Measurements from ENCODE around the gene RFC4. TPM values are rescaled to one million over a fixed set of nuclear protein-coding genes. Genes with fewer than 3 reads are reported as not detected.

RFC4 gene
- total RNA-seq, 1 donor from 2014 or later: 105 TPM

GRCh38 chr3:186849374-186849975, 43.2 kb upstream of the RFC4 start:
- Mint-ChIP-seq H3K27me3 (ENCODE audit: low read depth) (peaks cover 19% of the 10 kb centered on the region), H3K4me1 (no peaks in the 10 kb centered on the region), H3K27ac (ENCODE audit: unreplicated experiment) (no peak overlapping the region), H3K36me3 (ENCODE audit: low read depth) (no peaks in the 10 kb centered on the region), H3K9me3 (no peaks in the 10 kb centered on the region), H3K4me3 (no peak overlapping the region)
- peak; percentile 63 for TF ChIP-seq CTCF (conservative IDR thresholded peaks at IDR 0.05)
- no peak for DNase-seq (ENCODE audit: low read depth, low spot score)

GRCh38 chr3:186847437-186847836, 41.2 kb upstream of the RFC4 start:
- H3K36me3 Mint-ChIP-seq (ENCODE audit: low read depth): no peaks in the 10 kb centered on the region
- no peak for TF ChIP-seq CTCF (conservative IDR thresholded peaks at IDR 0.05)
- peaks cover 22% of the 10 kb centered on the region for H3K27me3 Mint-ChIP-seq (ENCODE audit: low read depth)
- no peaks in the 10 kb centered on the region for H3K9me3 Mint-ChIP-seq
- no peak for DNase-seq (ENCODE audit: low read depth, low spot score)
- no peak overlapping the region for H3K4me3 Mint-ChIP-seq
- H3K27ac Mint-ChIP-seq (ENCODE audit: unreplicated experiment): no peak overlapping the region
- no peaks in the 10 kb centered on the region for H3K4me1 Mint-ChIP-seq

GRCh38 chr3:186845756-186846155, 39.5 kb upstream of the RFC4 start:
- H3K9me3 Mint-ChIP-seq: no peaks in the 10 kb centered on the region
- no peak for TF ChIP-seq CTCF (conservative IDR thresholded peaks at IDR 0.05)

GRCh38 chr3:186844908-186845307, 38.6 kb upstream of the RFC4 start:
- Mint-ChIP-seq H3K27ac (ENCODE audit: unreplicated experiment) (peak overlapping the region; percentile 87), H3K9me3 (no peaks in the 10 kb centered on the region), H3K4me3 (no peak overlapping the region), H3K27me3 (ENCODE audit: low read depth) (peaks cover 18% of the 10 kb centered on the region), H3K4me1 (no peaks in the 10 kb centered on the region), H3K36me3 (ENCODE audit: low read depth) (no peaks in the 10 kb centered on the region)
- no peak for DNase-seq (ENCODE audit: low read depth, low spot score)
- no peak for TF ChIP-seq CTCF (conservative IDR thresholded peaks at IDR 0.05)

More at GRCh38 chr3:186845756-186846155, 39.5 kb upstream of the RFC4 start:
- H3K36me3 Mint-ChIP-seq (ENCODE audit: low read depth): no peaks in the 10 kb centered on the region
- H3K4me3 Mint-ChIP-seq: no peak overlapping the region
- H3K27me3 Mint-ChIP-seq (ENCODE audit: low read depth): peaks cover 18% of the 10 kb centered on the region
- no peak overlapping the region for H3K27ac Mint-ChIP-seq (ENCODE audit: unreplicated experiment)
- no peaks in the 10 kb centered on the region for H3K4me1 Mint-ChIP-seq
- DNase-seq (ENCODE audit: low read depth, low spot score): no peak

GRCh38 chr3:186843039-186843432, 36.8 kb upstream of the RFC4 start:
- Mint-ChIP-seq H3K4me3 (no peak overlapping the region), H3K4me1 (no peaks in the 10 kb centered on the region), H3K27me3 (ENCODE audit: low read depth) (peaks cover 16% of the 10 kb centered on the region), H3K36me3 (ENCODE audit: low read depth) (no peaks in the 10 kb centered on the region), H3K9me3 (no peaks in the 10 kb centered on the region), H3K27ac (ENCODE audit: unreplicated experiment) (no peak overlapping the region)
- TF ChIP-seq CTCF (conservative IDR thresholded peaks at IDR 0.05): no peak
- no peak for DNase-seq (ENCODE audit: low read depth, low spot score)
